ENCODE measurements around the gene SEPTIN3. TPM values are rescaled to one million over a fixed set of nuclear protein-coding genes. Genes with fewer than 3 reads are reported as not detected.

The SEPTIN3 gene
- total and polyA plus RNA-seq, 10 of the 15 experiments (the other 5 are each of a cell fraction or from before 2014, with no cell fraction given): 0.05 to 3.1 (median 0.87) TPM

DNA sequence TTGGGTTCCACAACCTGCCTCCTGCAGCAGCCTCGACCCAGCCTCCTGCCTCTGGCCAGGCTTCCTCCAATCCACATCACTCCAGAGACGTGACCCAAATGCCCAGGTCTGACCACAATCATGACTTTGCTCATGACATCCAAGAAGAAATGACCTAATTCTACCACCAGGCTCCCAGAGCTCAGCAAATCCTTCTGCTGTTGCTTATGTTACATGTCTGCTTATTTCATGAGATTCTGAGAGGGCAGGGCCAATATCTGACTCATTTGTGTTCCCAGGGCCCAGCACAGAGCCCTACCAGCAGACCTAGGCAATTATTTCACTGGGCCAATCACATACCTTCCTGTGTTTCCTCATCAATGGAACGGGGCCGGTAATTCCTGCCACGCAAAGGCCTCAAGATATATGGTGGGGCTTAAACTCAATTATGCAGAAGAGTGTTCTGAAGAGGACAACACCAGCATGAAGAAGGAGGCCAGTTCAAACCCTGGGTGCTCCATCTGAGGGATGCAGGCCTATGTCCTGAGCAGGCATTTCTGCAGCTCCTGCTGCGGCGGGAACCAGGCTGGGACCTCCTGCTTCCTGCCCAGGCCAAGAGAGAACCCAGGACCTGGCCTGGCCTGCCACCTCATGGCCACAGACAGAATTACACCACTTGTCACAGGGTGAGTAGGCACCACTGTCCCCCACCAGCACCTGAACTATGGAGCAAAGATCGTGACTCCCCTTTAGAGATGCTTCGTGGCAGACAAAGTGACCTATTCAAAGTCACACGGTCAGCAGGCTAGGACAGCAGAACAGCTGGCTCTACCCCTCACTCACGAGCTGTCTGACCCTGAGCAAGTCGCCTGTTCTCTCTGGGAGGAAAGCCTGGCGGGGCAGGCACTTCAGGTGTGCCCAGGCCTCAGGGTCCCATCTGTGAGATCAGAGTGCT lies 28.1 kb upstream of the SEPTIN3 start (continued):
- TF ChIP-seq, protein P1, sequence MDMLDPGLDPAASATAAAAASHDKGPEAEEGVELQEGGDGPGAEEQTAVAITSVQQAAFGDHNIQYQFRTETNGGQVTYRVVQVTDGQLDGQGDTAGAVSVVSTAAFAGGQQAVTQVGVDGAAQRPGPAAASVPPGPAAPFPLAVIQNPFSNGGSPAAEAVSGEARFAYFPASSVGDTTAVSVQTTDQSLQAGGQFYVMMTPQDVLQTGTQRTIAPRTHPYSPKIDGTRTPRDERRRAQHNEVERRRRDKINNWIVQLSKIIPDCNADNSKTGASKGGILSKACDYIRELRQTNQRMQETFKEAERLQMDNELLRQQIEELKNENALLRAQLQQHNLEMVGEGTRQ (IDR thresholded peaks at IDR 0.05; ENCODE audit: borderline replicate concordance, low read depth, low read length): no peak
- no peak for TF ChIP-seq NR2C2 (IDR thresholded peaks at IDR 0.05; ENCODE audit: borderline replicate concordance, control insufficient read depth, insufficient read length, low read depth)
- TF ChIP-seq, protein P2, sequence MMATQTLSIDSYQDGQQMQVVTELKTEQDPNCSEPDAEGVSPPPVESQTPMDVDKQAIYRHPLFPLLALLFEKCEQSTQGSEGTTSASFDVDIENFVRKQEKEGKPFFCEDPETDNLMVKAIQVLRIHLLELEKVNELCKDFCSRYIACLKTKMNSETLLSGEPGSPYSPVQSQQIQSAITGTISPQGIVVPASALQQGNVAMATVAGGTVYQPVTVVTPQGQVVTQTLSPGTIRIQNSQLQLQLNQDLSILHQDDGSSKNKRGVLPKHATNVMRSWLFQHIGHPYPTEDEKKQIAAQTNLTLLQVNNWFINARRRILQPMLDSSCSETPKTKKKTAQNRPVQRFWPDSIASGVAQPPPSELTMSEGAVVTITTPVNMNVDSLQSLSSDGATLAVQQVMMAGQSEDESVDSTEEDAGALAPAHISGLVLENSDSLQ (IDR thresholded peaks at IDR 0.05): no peak; the same call in 1 of the 2 replicates
- no peak for TF ChIP-seq CBX3 (IDR thresholded peaks at IDR 0.05; ENCODE audit: borderline replicate concordance, low read depth)
- TF ChIP-seq, protein P3, sequence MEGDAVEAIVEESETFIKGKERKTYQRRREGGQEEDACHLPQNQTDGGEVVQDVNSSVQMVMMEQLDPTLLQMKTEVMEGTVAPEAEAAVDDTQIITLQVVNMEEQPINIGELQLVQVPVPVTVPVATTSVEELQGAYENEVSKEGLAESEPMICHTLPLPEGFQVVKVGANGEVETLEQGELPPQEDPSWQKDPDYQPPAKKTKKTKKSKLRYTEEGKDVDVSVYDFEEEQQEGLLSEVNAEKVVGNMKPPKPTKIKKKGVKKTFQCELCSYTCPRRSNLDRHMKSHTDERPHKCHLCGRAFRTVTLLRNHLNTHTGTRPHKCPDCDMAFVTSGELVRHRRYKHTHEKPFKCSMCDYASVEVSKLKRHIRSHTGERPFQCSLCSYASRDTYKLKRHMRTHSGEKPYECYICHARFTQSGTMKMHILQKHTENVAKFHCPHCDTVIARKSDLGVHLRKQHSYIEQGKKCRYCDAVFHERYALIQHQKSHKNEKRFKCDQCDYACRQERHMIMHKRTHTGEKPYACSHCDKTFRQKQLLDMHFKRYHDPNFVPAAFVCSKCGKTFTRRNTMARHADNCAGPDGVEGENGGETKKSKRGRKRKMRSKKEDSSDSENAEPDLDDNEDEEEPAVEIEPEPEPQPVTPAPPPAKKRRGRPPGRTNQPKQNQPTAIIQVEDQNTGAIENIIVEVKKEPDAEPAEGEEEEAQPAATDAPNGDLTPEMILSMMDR (IDR thresholded peaks at IDR 0.05 in 2 of 3, conservative IDR thresholded peaks at IDR 0.05 in 1 of 3; ENCODE audit: control insufficient read depth in 2 of 3, extremely low read depth in 1 of 3, insufficient read depth in 1 of 3, low read depth in 3 of 3, low read length in 3 of 3): peak; percentile 88 to 97 (median 95)
- TF ChIP-seq TCF12 (IDR thresholded peaks at IDR 0.05; ENCODE audit: low read depth, low read length): 0 out of 2 replicates have a peak, but pooled peaks have one; percentile 6
- no peak for TF ChIP-seq FOXM1 (IDR thresholded peaks at IDR 0.05; ENCODE audit: low read depth, low read length)
- TF ChIP-seq NFYB (IDR thresholded peaks at IDR 0.05; ENCODE audit: insufficient read depth, low read depth, low read length): 0 out of 2 replicates have a peak, but pooled peaks have one; percentile 52
- TF ChIP-seq POLR2AphosphoS5 (IDR thresholded peaks at IDR 0.05; ENCODE audit: low read length): no peak; the same call in 1 of the 2 replicates
- peak; percentile 91 for TF ChIP-seq SMC3 (IDR thresholded peaks at IDR 0.05; ENCODE audit: borderline replicate concordance, low read length)
- TF ChIP-seq DPF2 (IDR thresholded peaks at IDR 0.05): peak; percentile 4; the same call in 1 of the 2 replicates
- TF ChIP-seq, protein P4, sequence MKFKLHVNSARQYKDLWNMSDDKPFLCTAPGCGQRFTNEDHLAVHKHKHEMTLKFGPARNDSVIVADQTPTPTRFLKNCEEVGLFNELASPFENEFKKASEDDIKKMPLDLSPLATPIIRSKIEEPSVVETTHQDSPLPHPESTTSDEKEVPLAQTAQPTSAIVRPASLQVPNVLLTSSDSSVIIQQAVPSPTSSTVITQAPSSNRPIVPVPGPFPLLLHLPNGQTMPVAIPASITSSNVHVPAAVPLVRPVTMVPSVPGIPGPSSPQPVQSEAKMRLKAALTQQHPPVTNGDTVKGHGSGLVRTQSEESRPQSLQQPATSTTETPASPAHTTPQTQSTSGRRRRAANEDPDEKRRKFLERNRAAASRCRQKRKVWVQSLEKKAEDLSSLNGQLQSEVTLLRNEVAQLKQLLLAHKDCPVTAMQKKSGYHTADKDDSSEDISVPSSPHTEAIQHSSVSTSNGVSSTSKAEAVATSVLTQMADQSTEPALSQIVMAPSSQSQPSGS (IDR thresholded peaks at IDR 0.05; ENCODE audit: low read length): no peak
- no peak for TF ChIP-seq ZNF384 (IDR thresholded peaks at IDR 0.05; ENCODE audit: borderline replicate concordance, low read depth, low read length)
- no peak for TF ChIP-seq TCF7 (IDR thresholded peaks at IDR 0.05; ENCODE audit: borderline replicate concordance)
- TF ChIP-seq TBL1XR1 (IDR thresholded peaks at IDR 0.05; ENCODE audit: low read depth, low read length): no peak
- TF ChIP-seq, protein P5, sequence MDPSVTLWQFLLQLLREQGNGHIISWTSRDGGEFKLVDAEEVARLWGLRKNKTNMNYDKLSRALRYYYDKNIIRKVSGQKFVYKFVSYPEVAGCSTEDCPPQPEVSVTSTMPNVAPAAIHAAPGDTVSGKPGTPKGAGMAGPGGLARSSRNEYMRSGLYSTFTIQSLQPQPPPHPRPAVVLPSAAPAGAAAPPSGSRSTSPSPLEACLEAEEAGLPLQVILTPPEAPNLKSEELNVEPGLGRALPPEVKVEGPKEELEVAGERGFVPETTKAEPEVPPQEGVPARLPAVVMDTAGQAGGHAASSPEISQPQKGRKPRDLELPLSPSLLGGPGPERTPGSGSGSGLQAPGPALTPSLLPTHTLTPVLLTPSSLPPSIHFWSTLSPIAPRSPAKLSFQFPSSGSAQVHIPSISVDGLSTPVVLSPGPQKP (IDR thresholded peaks at IDR 0.05; ENCODE audit: low read depth, low read length): no peak
- TF ChIP-seq, protein P6, sequence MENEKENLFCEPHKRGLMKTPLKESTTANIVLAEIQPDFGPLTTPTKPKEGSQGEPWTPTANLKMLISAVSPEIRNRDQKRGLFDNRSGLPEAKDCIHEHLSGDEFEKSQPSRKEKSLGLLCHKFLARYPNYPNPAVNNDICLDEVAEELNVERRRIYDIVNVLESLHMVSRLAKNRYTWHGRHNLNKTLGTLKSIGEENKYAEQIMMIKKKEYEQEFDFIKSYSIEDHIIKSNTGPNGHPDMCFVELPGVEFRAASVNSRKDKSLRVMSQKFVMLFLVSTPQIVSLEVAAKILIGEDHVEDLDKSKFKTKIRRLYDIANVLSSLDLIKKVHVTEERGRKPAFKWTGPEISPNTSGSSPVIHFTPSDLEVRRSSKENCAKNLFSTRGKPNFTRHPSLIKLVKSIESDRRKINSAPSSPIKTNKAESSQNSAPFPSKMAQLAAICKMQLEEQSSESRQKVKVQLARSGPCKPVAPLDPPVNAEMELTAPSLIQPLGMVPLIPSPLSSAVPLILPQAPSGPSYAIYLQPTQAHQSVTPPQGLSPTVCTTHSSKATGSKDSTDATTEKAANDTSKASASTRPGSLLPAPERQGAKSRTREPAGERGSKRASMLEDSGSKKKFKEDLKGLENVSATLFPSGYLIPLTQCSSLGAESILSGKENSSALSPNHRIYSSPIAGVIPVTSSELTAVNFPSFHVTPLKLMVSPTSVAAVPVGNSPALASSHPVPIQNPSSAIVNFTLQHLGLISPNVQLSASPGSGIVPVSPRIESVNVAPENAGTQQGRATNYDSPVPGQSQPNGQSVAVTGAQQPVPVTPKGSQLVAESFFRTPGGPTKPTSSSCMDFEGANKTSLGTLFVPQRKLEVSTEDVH (IDR thresholded peaks at IDR 0.05; ENCODE audit: low read depth, partially characterized antibody): peak; percentile 80
- no peak for TF ChIP-seq YBX1 (IDR thresholded peaks at IDR 0.05)
- TF ChIP-seq NFXL1 (IDR thresholded peaks at IDR 0.05; ENCODE audit: borderline replicate concordance): no peak

Measured in GM12878 (cell line).